SK-MEL-5 (cell line): ENCODE data around the gene MNT. TPM values are rescaled to one million over a fixed set of nuclear protein-coding genes. Genes with fewer than 3 reads are reported as not detected.
A peak's percentile ranks its signal among the peaks of the same experiment; 100 is the strongest.

Experiments
- DNase-seq: peaks from one replicate; pipeline ENCODE4 v3.0.0-alpha.2; 2016; ENCODE audit warnings: low read depth, low spot score
- in situ Hi-C: cut with HindIII; loops from 2 replicates; pipeline ENCODE4 v1.10.0; 2016; ENCODE audit warnings: low sequenced_read_pairs, high pct_unique_total_duplicates, low pct_unique_long_range_greater_than_20kb
- total RNA-seq: library from RNA; depleted of rRNA; stranded (reverse); fragments of >200 nt; shearing (Covaris generic); gene quantifications from 2 replicates; pipeline ENCODE4 v1.2.3, GENCODE V29; 2014

MNT gene
- total RNA-seq, 1 experiment from 2014 or later: 8.8 TPM

DNA sequence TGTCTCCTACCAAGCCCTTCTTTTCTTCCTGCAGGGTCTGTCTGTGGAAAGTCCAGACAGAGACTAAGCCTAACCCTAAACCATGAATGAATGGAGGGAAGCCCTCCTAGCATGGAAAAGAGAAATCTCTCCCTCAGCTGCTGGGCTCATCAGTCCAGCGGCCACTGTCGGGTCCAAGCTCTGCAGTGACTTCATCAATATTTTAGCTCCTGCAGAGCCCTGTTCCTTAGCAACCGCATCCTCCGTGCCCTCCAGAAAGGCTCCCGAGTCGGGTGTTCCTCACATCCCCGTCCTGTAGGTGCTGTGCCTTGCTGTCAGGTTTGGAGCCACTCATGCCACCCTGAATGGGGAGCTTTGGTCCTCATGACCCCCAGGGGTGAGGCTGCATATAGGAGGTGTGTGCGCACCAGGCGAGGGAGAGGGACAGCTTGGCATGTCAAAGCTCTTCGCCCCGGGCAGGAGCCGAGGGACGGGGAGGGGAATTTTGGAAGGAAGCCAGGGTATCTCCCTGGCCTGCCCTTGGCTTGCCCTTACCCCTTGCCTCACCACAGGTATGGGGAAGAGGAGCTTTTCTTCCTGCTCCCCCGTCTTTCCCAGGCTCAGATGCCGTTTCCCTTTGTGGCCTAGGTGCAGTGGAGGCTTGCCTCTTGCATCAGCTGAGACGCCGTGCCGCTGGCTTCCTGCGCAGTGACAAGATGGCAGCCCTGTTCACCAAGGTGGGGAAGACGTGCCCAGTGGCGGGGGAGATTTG lies 39.7 kb downstream of the MNT start:
- no peak for DNase-seq
- in situ Hi-C loops: no loop called here

DNA sequence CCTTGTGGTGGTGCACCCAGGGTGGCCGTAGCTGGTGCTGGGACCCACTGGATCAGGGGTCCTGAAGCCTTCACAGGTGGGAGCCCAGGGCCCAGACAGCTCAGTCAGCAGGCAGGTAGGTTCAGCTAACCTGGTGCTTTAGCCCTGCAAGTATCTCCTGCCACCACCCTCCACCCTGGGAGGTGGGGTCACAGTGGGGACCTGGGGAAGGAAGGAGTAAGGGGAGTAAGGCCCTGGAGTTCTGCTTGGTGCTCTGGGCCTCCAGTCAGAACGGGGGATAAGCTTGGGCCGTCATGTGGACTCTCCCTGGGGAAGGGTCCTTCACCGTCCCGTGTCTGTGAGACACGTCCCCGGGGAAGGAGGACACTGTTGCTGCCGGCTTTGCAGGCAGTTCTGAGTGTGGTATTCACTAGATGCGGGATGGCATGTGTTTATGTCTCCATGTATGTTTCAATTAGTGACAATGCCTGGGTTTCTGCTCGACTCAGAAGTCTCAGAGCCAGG lies 42.9 kb downstream of the MNT start:
- no peak for DNase-seq
- in situ Hi-C loops: no loop called here

DNA sequence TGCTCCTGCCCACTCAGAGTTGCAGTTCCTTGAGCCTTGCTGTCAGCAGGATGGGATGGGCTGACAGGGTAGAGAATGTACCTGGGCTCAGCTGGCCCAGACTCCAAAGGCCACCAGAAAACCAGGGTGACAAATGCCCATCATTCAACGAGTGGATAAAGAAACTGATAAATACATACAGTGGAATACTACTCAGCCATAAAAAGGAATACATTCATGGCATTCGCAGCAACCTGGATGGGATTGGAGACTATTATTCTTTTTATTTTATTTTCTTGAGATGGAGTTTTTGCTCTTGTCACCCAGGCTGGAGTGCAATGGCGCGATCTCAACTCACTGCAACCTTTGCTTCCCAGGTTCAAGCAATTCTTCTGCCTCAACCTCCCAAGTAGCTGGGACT lies 43.6 kb downstream of the MNT start:
- in situ Hi-C loops: no loop called here
- DNase-seq: no peak

DNA sequence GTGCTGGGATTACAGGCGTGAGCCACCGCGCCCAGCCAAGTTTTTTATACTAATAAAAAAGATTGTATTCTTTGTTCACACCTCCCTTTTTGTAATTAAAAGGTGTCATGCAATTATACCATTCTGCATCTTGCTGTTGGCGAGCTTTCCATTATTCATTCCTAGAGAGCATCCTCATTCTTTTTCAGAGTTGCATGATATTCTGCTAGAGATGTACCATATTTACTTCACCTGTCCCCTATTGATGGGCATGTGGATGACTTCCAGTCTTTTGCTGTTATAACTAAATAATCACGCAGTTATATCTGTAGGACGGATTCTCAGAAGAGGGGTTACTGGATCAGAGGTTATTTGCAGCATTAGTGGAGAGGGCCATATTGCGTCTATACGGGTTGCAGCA lies 46.5 kb downstream of the MNT start:
- in situ Hi-C loops: no loop called here
- no peak for DNase-seq

DNA sequence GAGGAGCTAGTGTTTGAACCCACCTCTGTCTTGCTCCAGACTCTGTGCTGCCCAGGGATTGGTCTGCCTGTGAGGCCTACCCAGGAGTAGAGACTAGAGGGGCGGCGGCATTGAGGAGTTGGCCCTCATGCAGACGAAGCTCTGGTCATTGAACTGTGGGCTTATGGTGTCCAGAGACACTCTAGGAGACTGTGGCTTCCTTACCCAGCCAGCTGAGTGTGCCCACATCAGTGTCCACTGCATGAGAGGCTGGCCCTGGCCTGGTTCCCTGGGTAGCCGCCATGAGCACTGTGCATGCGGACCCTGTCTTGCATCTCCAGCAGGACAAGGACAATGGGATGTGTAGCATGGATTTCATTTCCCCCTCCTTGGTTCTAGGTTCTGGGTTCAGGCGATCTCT lies 49.6 kb downstream of the MNT start:
- DNase-seq: no peak
- in situ Hi-C loops: no loop called here

DNA sequence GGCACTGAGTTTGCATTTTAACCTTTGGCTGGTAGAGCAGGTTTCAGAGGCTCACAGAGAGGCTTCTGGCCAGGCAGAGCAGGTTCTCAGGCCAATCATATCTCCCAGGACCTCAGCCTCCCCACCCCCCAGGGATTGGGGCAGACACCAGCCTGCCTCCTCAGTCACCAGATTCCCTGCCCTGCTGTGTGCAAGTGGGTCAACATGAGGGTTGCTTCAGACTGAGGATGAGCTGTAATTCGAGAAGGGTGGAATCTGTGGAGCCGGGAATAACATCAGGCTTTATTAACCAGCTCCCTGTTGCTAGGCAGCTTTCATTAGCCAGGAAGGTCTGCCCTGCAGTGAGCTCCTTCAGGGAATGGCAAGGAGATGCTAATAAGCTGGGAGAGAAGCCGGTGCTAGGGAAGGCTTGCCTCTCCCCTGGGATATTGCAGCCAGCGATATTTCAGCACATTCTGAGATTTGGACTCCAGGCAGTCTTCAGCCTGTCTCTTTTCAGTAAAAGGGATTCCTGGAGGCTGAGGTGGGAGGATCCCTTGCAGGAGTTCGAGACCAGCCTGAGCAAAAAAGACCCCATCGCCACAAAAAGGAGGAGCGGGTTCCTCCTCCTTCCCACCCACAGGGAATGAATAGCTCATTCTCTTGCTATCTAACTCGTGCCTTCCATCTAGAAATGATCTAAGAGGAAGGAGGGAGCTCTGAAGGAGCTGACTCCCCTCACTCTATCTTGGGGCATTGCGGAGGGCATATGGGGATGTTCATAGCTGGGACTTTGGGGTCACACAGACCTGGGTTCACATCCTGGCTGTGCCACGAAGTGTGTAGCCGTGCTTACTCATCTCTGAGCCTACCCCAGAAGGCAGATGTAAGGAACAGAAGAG lies 52.8 kb downstream of the MNT start:
- peak; percentile 84 for DNase-seq
- in situ Hi-C loops: no loop called here

DNA sequence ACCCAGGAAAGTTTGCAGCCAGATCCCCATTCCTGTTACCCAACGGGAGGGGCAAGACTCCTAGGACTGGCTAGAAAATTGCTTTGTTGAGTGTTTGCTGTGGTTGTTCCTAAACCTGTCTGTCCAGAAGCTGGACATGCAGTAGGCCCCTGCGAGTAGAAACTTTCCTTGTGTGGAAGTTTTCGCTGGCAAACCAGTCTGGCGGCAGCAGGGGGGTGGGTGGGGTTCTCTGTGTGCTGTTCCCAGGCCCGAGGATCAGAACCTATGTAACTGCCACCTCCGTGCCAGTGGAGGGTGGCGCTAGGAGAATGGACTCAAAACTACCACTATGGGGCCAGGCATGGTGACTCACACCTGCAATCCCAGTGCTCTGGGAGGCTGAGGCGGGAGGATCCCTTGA lies 54.4 kb downstream of the MNT start:
- in situ Hi-C loops: no loop called here

DNA sequence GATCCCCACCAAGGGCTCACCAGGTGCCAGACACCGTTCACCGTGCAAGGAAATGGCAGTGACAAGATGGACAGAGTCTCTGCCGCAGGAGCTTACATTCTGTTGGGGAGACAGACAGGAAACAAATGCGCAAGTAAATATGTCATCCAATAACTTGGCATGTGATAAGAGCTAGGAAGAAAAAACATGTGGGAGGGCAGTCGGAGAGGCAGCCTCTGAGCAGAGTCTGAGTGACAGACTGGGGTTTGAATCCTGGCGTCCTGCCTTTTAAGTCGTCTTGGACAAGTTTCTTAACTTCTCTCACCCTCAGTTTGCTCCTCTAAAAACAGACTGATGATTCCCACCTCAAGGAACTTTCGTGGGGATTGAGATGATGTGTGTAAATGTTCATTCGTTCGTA lies 56.3 kb downstream of the MNT start:
- in situ Hi-C loops: no loop called here

More for the DNA sequence above, 54.4 kb downstream of the MNT start:
- DNase-seq: no peak

DNA sequence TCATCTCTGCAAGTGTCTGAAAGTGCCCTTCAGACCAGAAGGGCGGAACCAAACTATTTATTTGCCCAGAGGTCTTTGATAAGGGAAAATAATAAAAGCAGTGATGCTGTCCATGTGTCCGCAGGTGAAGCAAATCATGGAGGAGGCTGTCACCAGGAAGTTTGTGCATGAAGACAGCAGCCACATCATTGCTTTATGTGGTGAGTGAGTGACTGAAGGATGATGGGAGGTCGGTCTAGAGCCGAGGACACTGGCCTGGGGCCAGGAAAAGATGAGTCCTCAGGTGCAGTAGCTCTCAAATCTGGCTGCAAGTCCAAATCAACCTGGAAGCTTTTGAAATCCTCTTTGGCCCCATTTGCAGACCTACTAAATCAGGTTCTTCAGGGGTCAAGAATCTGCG lies 57.4 kb downstream of the MNT start:
- in situ Hi-C loops: no loop called here
- DNase-seq: no peak

More for the DNA sequence above, 56.3 kb downstream of the MNT start:
- DNase-seq: no peak

DNA sequence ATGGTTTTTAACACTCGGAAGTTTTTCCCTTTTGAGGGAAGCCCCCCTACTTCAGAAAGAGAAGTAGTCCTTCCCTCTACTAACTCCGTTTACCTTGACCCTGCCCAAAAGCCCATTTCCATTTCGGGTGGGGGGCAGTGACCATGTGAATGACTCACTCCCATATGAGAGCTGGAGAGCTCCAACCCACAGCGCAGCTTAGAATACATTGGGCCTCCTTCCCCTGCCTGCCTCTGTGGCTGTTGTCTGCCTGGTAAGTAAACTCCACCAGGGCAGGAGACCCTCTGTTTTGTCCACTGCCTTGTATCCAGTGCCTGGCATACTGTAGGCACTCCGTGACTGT lies 62.6 kb downstream of the MNT start:
- in situ Hi-C loops: no loop called here
- peak; percentile 26 for DNase-seq

DNA sequence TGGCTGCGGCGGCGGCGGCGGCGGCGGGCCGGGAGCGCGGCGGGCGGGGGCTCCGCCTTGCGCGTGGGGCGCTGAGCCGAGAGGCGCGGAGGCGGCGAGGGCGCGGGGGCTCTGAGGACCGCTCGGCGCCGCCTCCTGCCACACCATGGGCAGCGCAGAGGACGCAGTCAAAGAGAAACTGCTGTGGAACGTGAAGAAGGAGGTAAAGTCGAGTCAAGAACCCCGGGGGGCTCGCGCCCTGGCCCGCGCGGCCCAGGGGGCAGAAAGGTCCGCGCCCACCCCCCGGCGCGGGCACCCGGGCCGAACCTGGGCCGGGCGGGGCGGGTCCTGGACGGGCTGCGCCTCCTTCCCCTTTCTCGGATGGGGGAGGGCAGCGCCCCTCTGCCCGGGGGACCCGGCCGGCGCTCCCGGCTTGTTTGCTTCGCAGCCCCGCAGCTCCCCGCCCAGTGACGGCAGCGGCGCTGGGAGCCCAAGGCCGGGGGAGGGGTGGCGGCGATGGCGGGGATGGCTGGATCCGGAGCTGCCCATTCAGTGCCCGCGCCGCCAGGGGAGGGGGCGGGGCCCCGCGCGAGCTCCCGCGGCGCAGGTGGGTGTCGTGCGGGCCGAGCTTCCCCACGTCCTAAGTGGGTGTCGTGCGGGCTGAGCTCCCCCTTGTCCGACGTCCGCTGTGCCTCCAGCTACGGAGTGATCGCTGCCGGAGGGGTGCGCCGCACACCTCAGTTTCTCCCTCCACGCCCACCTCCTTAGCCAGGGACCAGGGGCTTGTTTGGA lies 63.1 kb downstream of the MNT start:
- in situ Hi-C loops: no loop called here
- peak; percentile 55 for DNase-seq

DNA sequence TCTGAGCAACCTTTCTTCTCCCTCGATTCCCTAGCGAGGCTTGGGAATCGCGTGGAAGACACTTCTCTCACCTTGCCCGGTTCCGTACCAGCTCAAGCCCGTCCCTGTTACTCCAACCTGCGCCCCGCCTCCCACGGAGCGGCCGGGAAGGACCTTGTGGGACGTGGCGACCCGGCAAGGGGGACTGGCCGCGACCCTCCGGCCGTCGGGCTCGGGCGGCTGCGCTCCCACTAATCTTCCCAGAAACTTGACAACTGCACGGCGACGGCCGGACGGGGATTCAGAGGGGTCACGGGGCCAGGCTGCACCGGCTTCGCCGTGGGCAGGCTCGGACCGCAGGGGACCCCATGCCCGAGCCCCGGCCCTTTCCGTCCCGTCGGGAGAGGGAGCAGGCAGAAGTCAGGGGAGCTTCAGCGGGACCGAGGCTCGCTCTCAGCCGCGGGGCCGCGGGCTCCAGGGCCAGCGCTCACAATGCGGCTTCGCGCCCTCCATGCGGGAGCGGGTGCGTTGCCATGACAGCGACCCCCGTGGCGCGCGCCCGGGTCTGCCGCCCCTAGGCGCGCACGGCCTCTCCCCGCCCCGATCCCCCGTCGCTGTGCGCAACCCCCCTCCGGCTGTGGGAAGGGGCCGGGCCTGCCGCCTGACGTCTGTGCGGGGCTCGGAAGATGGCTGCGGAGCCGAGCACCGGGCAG lies 63.9 kb downstream of the MNT start, which contains the start of gene SGSM2:
Gene SGSM2 (plus strand): TSS at position 650 of the 692 bp plus-strand sequence. CDS start 188 bp downstream, outside the sequence.
- DNase-seq: peak; percentile 68
- in situ Hi-C loops: no loop called here

DNA sequence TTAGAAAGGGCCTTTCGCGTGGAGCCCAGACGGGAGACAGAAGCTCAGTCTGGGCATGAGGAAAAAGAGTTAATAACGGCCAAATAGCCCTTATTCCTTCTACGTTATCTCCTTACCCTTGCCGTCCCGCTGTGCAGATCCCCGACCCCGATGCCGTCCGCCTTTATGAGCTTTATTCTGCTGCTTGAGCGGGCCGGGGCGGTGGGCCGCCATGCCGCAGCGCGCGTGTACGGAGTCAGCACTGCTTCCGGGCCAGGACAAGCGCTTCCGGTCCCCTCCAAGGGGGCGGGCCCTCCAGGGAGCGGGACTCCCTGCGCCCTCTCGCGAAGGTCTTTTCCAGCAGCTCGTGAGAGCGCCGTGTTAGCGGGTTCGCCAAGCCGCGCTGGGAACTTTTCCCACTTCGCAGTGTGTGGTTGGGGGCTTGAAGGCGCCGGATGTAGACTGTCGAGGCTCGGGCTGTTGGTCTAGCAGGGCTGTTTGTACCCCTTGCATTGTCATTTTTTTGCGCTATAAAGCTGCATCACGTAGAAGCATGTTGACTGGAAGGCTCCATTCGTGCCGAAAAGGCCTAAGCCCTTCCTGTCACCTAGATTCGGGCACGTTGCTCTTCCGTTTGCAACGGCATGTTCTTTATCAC lies 64.5 kb downstream of the MNT start, which contains the start of gene TSR1:
Gene TSR1 (minus strand): TSS at position 243 of the 637 bp plus-strand sequence. CDS start 30 bp downstream, at position 213.
- in situ Hi-C loops: no loop called here
- peak; percentile 91 for DNase-seq

DNA sequence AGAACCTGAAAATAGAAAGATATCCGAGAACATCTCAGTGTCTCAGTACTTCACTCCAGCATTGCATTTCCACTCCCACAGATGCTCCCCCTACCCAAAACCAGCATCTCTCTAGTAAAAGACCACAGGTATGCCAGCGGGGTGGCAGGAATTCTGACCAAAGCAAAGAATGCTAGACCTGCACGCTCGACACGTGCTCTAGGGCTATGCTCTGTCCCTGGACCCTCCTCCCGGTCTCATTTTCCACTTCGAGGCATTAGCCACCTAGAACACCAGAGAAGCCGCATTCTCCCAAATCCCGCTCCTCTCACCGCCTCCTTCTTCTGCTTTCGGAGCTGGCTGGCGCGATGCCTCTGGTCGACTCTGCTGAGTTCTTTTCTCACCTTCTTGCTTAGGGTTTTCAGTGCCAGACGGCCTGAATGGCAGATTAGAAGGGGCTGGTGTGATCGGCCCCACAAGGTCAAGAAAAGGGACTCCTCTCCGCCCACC lies 65.1 kb downstream of the MNT start:
- DNase-seq: no peak
- in situ Hi-C loops: no loop called here
